GM15510 (cell line): ENCODE measurements around the gene RPRD1B.

ENCODE experiments used
- POLR2A ChIP-seq: IDR thresholded peaks from 3 replicates; pipeline ENCODE4 v1.6.1; 2011; ENCODE audit warnings: borderline replicate concordance; ENCODE audit not compliant: insufficient read length; ENCODE audit errors: extremely low read depth

The RPRD1B gene

DNA sequence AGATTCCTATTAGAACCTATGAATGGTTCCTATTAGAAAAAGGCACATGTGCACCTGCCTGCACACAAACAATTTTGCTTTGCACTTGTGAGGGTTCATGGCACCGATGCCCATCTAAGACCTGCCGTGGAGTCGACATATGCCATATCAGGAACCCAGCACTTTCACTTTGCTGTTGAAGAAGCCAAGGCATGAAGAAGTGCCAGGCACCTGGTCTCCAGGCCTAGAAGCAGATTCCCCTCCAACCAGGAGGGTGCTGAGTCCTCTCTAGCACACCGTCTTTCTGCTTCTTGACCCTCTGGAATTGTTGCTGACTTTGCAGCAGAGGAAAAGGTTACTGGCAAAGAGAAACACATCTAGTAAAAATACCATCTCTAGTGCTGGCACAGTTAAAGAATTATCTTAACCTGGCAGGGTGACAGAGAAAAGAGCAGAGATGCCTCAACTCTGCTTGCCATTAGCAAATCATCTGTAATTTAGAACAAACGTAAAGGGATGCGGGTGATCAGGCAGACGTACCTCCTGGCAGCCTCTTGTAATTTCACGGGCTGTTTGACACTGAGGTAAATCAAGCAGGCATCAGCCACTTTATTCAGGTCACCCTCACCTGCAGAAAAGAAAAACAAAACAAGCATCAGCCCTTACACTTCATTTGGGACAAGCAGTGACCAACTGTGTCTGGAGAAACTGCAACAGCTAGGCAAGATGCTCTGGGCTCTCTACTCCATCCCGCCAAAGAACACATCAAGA, 37.5 kb upstream of the RPRD1B start:
- TF ChIP-seq POLR2A, result no peak

DNA sequence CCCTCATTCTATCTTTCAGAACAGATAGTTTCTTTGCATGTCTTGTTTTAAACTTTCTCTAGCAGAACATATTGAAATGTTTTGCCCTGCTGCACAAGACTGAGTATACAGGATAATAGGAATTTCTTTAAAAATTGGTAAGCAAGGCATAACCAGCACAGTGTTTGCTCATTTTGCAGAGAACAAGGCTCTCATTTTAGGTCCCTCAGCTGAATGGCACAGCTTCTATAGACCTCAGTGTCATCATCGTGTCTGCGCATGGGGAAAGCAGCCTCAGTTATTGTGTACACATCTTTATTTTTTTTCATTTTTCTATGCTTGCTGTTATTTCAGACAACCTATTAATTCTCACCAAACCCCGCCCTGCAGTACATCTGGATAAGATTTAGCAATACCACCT, 36.0 kb upstream of the RPRD1B start:
- TF ChIP-seq POLR2A, result no peak

DNA sequence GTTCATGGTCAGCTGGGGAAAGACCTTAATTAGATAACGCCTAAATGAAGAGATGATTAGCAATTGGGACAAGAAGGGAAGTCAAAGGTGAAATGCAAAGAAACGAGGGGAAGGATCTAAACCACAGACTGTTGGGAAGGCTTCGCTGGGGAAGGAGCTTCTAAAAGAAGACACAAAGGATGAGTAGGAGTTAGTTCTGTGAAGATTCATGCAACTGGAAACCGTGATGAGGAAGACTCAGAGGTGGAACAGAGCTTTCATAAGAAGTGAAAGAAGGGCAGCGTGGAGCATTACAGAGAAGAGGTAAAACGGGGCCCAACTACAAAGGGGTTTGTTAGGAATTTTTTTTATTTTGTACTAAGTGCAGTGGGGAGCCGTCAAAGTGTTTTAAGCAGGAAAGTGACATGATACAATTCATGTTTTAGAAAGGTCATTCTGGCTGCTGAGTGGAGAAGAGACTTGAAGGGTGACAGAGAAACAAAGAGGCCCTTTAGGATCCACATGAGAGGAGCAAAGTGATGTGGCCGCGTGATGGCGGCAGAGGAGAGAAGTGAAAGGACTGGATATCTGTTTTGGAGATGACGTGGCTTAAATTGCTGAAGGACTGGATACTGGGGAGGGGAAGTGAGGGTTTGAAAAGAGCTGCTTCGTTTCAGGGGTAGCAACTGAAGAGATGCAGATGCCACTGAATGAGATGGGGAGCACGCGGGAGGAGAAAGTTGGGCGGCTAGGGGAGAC, 33.9 kb upstream of the RPRD1B start:
- TF ChIP-seq POLR2A, result no peak

GRCh38 chr20:38000293-38000692, 33.3 kb upstream of the RPRD1B start:
- TF ChIP-seq POLR2A, result no peak

GRCh38 chr20:38001173-38001875, 32.2 kb upstream of the RPRD1B start:
- TF ChIP-seq POLR2A, result no peak

- no peak for TF ChIP-seq POLR2A
These were observed 31.6 kb upstream of the RPRD1B start for GRCh38 chr20:38001981-38002380.

- TF ChIP-seq POLR2A, result no peak
These were observed 31.1 kb upstream of the RPRD1B start for GRCh38 chr20:38002422-38002821.

GRCh38 chr20:38004416-38004815, 29.1 kb upstream of the RPRD1B start:
- no peak for TF ChIP-seq POLR2A

DNA sequence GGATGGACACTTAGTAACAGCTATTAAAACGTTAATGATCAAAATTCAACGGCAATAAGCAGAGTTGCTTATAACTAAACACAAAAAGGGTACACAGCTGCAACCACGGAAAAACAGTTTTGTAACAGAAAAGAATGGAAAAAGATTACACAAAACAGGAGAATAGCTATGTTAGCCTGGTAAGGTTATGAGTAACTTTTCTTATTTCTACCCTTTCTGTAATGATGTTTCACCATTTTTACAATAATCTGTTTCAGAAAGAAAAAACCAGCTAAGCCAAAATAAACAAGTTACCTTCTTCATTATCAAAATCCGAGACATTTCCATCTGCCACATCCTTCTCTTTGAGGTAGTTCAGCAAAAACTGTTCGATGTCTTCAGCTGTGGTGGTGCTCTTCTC, 27.6 kb upstream of the RPRD1B start:
- TF ChIP-seq POLR2A, result no peak

DNA sequence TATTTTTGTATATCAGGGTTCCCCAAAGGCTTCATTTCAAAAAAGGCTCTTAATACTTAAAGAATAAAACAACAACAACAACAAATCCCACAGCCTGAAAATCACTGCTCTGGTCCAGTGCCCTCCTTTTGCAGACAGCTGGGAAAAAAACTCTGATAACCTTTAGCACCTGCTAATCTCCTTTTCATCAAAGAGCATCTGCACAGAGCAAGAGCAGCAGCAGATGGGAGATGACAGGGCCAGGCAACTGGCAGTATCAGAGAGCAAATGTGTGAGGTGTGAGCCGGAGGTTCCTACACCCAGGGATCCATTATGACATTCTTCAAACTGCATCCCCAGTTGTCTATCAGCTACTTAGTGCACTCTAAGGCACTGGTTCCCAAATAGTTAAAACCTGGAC, 26.0 kb upstream of the RPRD1B start:
- no peak for TF ChIP-seq POLR2A

DNA sequence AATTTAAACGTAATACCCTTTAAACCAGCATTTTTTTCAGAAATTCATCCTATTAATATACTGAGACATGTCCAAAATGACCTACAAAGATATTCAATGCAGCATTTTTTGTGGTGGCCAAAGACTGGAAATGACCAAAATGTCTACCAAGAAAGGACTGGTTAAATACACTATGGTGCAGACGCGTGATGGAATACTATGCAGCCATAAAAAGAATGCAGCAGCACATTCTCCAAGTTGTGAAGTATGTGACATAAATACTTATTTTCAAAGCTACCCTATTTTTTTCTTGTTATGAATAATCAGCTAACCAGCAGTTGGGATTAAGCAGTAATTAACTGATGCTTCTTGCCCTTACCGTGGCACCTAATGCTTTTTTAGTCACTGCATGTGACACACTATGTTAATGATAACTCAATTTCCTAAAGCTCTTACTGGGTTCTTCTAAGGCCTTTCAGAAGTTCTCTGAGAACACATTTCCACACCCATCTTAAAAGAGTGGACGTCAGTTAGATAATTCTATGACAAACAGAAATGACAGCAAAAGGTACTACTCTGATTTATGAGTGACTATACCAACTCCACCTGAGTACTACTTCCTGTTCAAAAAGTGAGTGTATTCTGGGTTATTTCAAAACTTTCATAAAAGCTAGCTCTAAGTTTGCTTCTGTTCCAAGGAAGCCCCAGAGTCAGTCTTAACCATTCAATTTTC, 25.2 kb upstream of the RPRD1B start:
- no peak for TF ChIP-seq POLR2A

DNA sequence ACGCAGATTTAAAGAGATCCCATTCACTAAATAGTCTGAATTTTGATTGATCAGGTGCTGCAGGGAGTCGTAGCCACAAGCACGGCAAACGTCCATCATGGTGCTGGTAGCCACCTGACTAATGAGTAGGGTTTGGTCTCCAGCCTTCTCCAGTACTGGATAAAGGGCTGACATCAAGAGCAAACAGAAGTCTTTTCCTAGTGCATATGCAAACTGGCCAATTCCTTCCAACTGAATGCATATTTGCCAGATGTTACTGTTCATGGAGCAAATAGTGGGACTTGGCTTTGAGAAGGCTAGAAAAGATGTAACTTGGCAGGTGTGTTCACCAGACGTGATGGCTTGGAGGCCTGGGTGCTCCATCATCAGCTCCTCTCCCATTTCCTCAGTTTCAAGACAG, 21.9 kb upstream of the RPRD1B start:
- TF ChIP-seq POLR2A, result no peak

GRCh38 chr20:38012332-38012731, 21.2 kb upstream of the RPRD1B start:
- TF ChIP-seq POLR2A, result no peak

- TF ChIP-seq POLR2A, result no peak
These were observed 19.7 kb upstream of the RPRD1B start for GRCh38 chr20:38013887-38014286.

DNA sequence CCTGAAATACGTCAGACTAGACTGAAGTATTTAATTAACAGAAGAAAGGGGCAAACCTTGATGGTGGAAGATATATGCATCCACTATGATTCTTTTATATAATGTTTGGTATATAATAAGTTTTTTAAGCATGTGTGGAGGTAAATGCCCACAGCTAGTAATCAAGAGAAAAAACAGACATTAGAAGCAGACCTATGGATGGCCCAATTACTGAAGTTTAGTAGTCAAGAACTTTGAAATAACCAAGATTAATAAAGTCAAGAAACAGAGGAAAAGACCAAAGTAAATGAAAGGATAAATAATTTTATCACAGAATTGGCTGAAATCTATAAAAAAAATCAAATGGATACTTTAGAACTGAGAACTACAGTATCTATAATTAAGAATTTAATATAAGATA, 15.6 kb upstream of the RPRD1B start:
- no peak for TF ChIP-seq POLR2A
